HG02840 (cell line): ENCODE data around the gene NCR2.

Experiments
- ATAC-seq: cut with Tn5 transposase; IDR thresholded peaks from one replicate; pipeline ENCODE4 v1.9.1; 2021; ENCODE audit warnings: mild to moderate bottlenecking, moderate library complexity, moderate number of reproducible peaks; ENCODE audit not compliant: unreplicated experiment, low FRiP score

The NCR2 gene

DNA sequence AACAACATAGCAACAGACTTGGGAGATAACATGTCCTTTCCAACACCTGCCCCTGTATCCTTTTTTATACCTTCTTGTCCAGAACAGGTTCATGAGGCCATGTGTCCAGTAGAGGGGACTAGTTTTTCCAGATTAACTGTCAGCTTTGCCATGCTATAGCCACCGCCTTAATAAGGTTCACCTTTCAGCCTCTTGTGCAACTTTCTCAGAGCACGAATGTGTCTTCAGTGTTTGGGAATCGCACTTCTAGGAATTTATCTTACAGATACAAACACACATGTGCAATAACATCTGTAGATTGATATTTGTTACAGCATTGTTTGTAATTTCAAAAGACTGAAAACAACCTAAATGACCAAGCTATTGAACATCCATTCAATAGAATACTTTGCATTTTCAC lies 21.4 kb downstream of the NCR2 start:
- ATAC-seq: no peak

DNA sequence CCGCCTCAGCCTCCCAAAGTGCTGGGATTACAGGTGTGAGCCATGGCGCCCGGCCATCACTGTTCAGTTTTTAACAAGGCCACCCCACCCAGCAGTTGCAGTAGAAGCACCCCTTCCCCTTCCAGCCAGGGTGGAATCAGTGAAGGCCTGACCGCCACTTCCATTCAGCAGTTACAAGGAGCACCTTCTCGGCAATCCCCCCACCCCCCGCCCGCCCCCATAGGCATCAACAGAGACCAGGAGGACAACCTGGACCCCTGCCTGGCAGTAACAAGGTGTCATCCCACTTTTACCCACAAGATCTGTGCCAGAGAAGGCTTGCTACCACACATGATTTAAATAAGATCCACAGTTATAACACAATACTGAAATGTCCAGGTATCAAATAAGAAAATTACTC lies 23.1 kb downstream of the NCR2 start:
- no peak for ATAC-seq

DNA sequence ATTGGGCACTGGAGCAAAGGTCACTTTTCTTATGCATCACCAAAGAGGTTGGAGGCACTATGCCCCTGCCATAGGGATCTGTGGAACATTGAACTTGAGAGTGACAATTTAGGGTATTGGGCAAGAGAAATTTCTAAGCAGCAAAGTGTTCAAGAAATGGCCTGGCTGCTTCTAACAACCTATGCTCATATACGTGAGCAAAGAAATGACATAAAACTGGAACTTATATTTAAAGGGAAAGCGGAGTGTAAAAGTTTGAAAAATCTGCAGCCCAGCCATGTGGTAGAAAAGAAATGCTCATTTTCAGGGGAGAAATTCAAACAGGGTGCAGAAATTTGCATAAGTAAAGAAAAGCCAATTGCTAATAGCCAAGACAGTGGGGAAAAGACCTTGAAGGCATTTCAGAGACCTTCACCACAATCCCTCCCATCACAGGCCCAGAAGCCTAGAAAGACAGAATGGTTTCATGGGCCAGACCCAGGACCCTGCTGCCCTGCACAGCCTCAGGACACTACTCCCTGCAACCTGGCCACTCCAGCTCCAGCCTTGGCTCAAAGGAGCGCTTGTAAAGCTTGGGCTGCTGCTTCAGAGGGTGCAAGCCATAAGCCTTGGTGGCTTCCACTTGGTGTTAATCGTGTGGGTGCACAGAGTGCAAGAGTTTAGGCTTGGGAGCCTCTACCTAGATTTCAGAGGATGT lies 24.4 kb downstream of the NCR2 start:
- no peak for ATAC-seq

DNA sequence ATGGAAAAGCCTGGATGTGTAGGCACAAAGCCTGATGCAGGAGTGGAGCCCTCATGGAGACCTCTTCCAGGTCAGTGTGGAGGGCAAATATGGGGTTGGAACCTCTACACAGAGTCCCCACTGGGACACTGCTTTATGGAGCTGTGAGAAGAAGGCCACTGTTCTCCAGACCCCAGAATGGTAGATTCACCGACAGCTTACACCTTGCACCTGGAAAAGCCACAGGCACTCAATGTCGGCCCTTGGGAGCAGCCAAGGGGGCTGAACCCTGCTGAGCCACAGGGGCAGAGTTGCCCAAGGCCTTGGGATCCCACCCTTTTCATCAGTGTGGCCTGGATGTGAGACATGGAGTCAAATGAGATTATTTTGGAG lies 24.9 kb downstream of the NCR2 start:
- ATAC-seq: no peak

DNA sequence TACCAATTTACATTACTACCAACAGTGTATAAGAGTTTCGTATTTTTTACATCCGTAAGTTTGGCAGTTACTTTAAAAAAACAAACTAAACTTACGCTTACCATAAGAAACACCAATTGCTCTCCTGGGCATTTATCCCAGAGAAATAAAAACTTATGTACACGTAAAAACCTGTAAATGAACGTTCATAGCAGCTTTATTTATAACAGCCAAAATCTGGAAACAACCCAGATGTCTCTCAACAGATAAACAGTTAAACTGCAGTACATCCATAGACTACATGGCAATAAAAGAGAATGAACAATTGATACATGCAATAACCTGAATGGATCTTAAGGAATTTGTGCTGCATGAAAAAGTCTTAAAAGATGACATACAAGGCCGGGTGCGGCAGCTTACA lies 30.7 kb downstream of the NCR2 start:
- no peak for ATAC-seq

DNA sequence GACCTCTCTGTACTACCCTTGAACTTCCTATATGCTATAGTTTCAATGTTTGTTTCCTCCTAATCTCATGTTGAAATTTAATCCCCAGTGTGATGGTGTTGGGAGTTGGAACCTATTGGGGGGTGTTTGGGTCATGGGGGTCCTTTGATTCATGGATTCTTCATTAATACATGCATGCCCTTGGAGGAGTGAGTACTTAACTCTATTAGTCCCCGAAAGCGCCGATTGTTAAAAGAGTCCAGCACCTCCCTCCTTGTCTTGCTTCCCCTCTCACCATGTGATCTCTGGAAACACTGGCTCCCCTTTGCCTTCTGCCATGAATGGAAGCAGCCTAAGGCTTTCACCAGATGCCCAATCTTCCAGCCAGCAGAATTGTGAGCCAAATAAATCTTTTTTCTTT lies 31.7 kb downstream of the NCR2 start:
- ATAC-seq: no peak

DNA sequence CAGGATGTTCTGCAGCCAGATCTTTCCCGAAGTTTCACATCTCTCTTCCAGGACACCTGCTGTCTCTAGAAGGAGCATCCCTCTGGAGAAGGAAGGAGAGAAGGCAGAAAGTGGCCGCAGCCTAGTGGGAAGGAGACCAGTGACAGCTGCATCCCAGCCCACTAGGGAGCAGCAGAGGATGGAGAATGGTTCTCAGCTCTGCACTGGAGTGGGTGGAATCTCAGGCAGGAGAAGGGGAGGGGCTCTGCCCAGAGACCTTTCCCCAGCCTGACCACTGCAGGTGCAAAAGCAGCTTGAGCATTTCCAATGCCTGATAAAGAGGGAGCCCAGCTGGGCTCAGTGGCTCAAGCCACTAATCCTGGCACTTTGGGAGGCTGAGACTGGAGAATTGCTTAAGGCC lies 32.3 kb downstream of the NCR2 start:
- ATAC-seq: no peak

DNA sequence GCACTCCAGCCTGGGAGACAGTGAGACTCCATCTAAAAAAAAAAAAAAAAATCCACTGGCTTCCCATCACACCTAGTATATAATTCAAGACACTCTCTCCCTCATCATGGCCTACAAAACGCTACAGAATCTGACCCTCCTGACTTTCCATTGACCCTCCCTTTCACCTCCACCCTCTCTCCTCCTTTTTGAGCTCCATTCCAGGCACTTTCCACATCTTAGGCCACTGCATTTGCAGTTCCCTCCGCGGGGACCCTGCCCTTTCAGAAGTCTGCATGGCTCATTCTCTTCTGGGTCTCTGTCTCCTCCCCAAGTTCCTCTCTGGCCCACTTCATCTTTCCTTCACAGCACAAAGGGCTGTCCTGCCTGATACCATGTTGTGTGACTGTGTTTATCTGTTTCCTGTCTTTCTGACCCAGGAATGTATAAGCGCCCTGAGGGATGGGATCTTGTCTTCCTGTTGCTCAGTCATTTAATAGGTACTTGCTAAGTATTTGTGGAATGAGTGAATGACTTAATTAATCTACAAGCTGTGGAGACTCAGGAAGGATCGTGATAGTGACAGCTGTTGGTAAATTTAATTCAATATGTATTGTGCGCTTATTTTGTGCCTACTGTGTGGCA lies 35.2 kb downstream of the NCR2 start:
- no peak for ATAC-seq

DNA sequence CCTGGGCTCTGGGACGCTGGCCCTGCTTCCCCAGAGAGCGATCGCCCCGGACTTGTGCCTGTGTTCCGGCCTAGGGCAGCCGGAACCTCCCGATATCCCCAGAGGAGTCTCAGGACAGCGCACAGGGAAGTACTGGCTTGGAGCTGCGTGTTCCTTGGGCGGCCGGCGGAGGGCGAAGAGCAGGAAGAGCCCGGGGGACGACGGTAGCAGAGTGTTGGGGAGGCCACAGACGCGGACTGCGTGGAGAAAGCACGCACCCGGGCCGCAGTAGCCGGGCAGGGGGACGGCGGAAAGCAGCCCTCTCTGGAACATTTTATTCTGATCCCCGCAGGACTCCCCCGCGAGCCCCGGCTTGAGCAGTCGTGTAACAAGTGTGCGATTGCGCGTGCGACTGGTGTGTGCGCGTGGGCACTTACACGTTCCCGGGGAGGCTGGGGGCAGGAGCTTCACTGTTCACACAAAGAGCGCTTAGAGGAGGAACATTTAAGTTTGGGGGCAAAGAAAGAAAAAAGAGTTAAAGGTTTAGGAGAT lies 36.1 kb downstream of the NCR2 start:
- no peak for ATAC-seq

DNA sequence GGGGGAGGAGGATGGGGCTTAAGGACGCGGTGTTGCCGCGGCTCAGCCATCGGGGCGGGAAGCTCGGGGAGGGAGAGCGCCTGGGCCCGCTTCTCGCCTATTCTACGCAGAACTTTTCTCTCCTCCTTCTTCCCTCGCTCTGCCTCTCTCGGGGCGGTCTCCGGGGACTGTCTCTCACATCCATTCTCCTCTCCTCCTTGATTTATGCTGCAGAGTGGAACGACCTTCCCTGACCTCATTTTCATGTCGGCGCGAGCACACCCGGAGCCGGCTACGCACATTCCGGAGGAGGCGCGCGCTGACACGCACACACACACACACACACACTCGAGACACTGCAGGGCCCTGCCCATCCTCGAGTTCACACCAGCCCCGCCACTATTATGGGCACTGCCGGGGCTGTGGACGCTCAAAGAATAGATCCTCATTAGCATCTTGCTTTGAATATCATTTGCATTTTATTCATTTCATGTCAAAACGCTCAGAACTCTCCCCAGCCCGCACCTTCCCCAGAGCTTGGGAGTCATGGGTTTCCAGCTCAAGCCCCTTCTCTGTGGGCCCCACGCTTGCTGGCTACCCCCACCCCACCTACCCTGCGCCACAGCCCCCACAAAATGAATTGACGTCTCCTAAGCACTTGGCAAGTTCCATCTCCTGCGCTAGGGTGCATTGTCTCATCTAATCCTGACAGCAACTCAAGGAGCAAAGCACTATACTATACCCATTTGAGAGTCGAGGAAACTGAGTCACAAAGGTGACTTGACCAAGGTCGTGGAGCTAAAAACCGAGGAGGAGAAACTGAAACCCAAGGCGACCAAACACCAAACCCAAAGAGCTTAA lies 36.8 kb downstream of the NCR2 start:
- no peak for ATAC-seq

DNA sequence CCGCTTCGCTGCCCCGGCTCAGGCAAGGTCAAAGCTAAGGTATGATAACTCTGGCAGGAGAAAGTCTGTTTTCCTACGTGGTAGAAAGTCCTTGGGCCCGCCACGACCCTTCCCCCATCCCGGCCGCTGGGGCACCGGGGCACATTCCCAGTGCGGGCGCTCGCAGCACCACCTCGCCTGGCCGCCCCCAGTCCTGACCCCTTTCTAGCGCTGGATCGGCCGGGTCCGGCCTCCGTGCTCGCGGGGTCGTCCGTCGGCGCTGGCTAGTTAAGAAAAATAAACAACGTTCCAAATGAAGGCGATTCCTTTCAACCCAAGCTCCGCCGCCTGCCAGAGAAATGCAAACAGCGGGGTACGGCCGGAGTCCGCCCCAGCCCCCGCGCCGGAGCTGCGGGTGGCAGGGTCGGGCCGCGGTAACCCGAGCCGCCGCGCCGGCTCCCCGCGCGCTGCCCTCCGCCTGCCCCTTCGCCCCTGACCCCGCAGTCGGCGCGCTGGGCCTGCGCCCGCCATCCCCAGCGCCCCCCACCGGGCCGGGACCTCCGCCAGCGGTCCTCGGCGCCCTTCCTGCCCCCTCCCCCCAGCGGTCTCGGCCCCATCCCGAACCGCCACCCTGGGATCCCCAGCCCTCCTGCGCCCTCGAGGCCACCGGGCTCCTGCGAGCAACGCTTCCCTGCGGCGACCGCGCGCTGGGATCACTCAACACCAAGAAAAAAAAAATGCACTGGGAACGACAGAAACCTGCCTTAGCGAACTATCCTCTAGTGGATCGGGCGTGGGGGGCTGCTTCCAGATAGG lies 37.6 kb downstream of the NCR2 start:
- no peak for ATAC-seq

DNA sequence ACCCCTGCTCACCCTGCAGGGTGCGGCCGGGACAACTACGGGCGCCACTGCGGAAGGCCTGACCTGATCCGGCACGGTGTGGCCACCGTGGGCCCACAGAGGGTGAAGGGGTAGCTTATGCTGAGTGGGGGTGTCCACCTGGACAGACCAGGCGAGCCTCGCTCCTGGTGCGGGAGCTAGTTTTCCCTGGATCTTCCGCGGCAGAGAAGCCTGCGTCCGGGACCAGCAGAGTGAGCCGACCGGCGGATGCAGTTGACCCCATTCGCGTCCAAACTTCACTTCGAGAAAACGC lies 38.2 kb downstream of the NCR2 start:
- ATAC-seq: no peak

DNA sequence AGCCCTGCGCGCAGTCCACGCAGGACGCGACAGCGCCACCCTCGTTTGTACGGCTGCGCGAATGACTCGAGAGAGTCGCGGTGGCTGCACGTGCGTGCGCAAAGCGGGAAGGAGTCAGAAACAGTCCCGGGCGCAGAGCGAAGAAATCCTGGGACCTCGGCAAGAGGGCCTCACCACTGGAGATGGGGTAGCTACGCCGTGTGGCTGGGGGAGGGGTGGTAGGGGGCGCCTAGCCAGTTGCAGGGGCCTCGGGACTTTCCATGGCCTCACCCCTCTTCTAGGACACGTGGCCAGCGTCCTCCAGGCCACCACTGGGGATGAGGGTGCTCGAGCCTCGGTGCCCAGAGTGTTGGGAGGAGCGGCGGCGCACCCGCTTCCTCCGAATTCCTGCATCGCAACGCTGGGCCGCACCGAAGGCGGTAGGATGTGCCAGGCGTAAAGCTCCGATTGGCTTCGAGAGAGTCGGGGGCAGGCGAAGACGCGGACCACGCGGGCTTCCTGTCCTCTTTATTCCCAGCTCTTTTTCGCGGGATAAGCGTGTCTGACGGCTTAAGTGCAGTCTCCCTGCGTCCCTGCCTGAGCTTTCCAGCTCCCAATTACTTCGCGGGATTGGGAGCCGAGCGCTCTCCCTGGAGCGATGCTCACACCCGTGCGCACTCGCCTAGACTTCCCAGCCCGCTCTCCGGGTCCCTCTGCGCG lies 38.7 kb downstream of the NCR2 start:
- no peak for ATAC-seq

DNA sequence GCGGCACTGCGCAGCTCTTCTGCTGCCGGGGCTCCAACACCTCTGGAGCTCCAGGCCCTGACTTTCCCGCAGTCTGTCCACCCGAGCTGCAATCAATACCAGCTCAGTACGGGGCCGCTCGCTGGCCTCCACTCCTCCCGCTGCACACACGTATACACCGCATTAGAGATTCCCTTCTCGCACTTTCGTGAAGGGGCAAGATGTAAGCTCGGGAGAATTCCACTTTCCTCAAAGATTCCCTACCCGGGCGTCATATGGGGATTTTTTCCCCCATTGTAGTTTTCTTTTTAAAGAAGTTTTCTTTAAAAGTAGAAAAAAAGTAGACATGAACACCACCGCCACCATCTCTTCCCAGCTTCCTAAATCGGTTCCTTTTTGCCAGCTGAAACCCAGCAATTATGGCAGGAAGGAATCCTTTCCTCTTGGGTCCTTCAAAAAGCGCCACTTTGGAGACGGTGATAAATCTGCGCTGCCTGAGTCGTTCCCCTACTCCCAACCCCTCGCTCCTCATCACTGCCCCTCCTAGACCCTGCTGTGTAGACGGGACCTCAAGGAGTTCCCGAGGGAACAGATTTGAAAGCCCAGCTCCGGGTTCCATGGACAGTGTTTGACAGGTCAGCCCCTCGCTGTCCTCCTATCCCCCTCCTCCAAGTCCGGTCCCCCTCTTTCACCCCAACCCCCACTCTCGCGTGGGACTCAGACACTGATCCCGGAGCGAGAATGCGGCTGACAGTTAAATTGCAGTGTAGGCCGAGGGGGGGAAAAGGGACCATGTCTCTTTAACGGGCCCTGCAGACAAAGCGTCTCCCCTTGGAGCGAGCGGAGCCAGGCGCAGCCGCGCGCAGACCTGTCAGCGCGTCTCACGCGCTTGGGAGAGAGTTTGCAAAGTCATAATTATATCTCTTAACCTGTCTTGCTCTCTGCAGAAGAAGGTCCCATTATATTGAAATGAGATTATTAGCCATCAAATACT lies 39.5 kb downstream of the NCR2 start:
- ATAC-seq: no peak

DNA sequence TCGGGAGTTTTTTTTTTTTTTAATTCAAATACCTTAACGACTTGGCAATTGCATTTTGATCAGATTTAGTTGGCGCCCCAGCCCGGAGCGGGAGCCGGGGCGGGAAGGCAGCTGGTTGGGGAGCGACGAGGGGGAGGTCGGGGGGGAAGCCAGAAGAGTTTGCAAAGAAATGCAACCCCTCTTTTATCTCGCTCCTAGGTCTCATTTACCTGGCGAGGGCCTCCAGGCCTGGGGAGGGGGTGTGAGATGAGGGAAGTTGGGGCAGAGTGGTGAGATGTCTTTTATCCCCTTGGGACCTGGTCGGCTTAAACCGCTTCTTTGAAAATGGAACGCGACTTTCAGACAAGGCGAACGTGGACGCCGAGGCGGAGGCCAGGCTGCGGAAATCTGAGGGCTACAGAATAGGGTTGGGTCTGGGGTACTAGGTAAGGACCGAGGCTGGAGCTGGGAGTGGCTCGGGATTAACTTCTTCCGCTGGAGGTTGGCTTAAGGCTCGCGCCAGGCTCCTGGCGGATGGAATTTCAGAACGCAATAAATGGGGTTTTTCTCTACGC lies 40.3 kb downstream of the NCR2 start:
- no peak for ATAC-seq

DNA sequence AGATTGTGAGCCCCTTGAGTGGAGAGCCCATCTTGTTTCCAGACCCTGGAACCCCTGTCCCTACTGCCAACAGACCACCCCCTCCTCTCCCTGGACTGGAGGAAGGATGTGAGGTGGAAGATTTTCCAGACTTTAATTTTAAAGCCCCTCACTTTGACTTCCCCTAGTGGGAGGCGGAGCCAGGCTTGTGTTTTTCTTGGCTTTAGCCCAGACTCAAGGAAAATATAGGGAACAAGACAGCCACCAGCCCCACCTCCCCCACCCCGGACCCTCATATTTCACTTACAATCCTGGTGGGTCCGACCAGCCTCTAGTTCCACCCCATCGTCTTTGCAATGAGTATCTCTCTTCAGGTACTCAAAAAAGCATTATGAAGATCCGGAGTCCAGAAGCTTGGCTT lies 40.8 kb downstream of the NCR2 start:
- no peak for ATAC-seq

DNA sequence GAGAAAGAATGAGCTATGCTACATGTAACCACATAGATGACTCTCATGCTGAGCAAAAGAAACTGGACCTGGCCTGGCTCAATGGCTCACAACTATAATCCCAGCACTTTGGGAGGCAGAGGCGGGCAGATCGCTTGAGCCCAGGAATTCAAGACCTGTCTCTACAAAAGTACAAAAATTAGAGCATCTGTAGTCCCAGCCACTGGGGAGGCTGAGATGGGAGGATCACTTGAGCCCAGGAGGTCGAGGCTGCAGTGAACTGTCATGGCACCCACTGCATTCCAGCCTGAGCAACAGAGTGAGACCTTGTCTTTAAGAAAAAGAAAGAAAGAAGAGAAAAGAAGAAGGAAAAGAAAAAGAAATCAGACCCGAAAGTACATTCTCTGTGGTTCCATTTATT lies 41.7 kb downstream of the NCR2 start:
- ATAC-seq: no peak

DNA sequence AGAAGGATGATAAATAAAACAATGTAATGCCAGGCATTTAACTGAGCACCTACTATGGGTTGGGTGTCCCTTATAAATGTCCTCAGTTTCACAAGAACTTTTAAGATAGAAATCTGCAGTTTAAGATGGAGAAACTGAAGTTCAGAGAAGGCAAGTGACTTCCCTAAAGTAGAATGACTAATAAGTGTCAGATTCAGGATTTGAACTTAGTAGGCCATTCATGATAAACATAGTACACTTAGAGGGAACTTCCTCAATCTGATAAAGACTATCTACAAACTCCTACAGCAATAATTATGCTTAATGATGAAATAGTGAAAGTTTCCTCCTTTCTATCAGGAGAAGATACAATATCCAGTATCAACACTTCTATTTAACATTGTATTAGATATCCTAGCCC lies 43.9 kb downstream of the NCR2 start:
- no peak for ATAC-seq

DNA sequence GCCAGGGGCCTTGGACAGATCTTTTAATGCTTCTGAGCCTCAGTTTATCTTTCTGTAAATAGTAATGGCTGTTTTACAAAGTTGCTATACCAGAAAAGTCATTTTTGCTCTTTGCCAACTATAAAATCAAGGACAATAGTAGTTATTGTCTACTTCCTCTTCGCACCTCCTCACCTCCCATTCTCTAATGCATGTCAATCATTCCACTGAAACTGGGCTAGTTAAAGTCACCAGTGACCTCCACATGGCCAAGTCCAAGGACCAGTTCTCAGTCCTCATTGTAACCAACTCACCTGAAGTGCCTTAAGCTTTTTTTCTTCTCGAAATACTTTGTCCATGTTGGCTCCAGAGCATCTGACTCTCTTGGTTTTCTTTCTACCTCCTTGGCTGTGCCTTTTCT lies 51.2 kb downstream of the NCR2 start:
- no peak for ATAC-seq
